K562 (cell line): Measurements from ENCODE around the gene THBS2. TPM values are rescaled to one million over a fixed set of nuclear protein-coding genes. Genes with fewer than 3 reads are reported as not detected.

ENCODE experiments used
- CBX5 ChIP-seq: IDR thresholded peaks from 2 replicates; pipeline ENCODE4 v1.6.1; 2014; ENCODE audit warnings: low read depth, borderline replicate concordance
- CREB1 ChIP-seq, 2 experiments: sonication (generic) in 1 of 2; formaldehyde crosslinking in 1 of 2; IDR thresholded peaks; 2 replicates each; pipeline versions ENCODE4 v1.6.1 to v1.8.0; 2012 to 2022; ENCODE audit warnings: inconsistent platforms in 1 of 2, mild to moderate bottlenecking in 1 of 2, missing genetic modification reagents in 1 of 2, moderate library complexity in 1 of 2
- CXXC5 ChIP-seq: fragments of 250-450 bp; sonication (Bioruptor Pico); IDR thresholded peaks from 2 replicates; pipeline ENCODE4 v1.8.0; 2022; ENCODE audit warnings: inconsistent platforms, mild to moderate bottlenecking, moderate library complexity
- HNRNPLL ChIP-seq: fragments of 200-400 bp; formaldehyde crosslinking; IDR thresholded peaks from 2 replicates; pipeline ENCODE4 v1.6.1; 2017; ENCODE audit warnings: low read length, low read depth, mild to moderate bottlenecking; ENCODE audit not compliant: poor library complexity, severe bottlenecking
- JUNB ChIP-seq: fragments of 450-650 bp; formaldehyde crosslinking; conservative IDR thresholded peaks from 2 replicates; pipeline ENCODE4 v1.4.0; 2020; ENCODE audit warnings: mild to moderate bottlenecking
- KAT2B ChIP-seq: IDR thresholded peaks from one replicate; pipeline ENCODE4 v1.6.1; 2012; ENCODE audit warnings: low read depth, mild to moderate bottlenecking, control low read depth, inconsistent platforms, low read length, moderate library complexity
- NR2C2 ChIP-seq, 2 experiments: fragments of 200-800 bp in 1 of 2; sonication (Bioruptor generic) in 1 of 2; sonication (generic) in 1 of 2; formaldehyde crosslinking in 1 of 2; IDR thresholded peaks; 2 replicates each; pipeline versions ENCODE4 v1.6.1 to v1.8.0; 2016 to 2022; ENCODE audit warnings: mild to moderate bottlenecking in 1 of 2, missing compliant biosample characterization in 1 of 2, missing genetic modification characterization in 1 of 2, missing genetic modification reagents in 1 of 2
- PHF20 ChIP-seq: fragments of 450-650 bp; IDR thresholded peaks from 2 replicates; pipeline ENCODE4 v1.6.1; 2018; ENCODE audit not compliant: partially characterized antibody
- RBFOX2 ChIP-seq: fragments of 200-400 bp; formaldehyde crosslinking; IDR thresholded peaks from 2 replicates; pipeline ENCODE4 v1.6.1; 2017; ENCODE audit warnings: low read depth, mild to moderate bottlenecking, low read length, moderate library complexity
- SIN3A ChIP-seq, 2 experiments: fragments of 150-350 bp in 1 of 2; IDR thresholded peaks; 2 replicates each; pipeline ENCODE4 v1.6.1; 2011 to 2016; ENCODE audit warnings: borderline replicate concordance in 2 of 2, low read depth in 2 of 2, low read length in 2 of 2, mild to moderate bottlenecking in 2 of 2, moderate library complexity in 2 of 2; ENCODE audit not compliant: control insufficient read depth in 1 of 2
- SLC30A9 ChIP-seq: fragments of 250-450 bp; sonication (Bioruptor Pico); IDR thresholded peaks from 2 replicates; pipeline ENCODE4 v1.8.0; 2022; ENCODE audit warnings: mild to moderate bottlenecking, moderate library complexity
- SNRNP70 ChIP-seq: fragments of 200-400 bp; formaldehyde crosslinking; optimal IDR thresholded peaks from 2 replicates; pipeline ENCODE3; 2017; ENCODE audit warnings: low read depth, low read length
- SREBF2 ChIP-seq: sonication (generic); formaldehyde crosslinking; IDR thresholded peaks from 2 replicates; pipeline ENCODE4 v1.4.0; 2020; ENCODE audit warnings: mild to moderate bottlenecking, missing genetic modification reagents
- TEAD4 ChIP-seq, 2 experiments: sonication (generic) in 1 of 2; formaldehyde crosslinking in 1 of 2; IDR thresholded peaks; 2 replicates each; pipeline versions ENCODE4 v1.6.1 to v1.8.0; 2012 to 2022; ENCODE audit warnings: borderline replicate concordance in 1 of 2, inconsistent platforms in 1 of 2, low read length in 1 of 2, mild to moderate bottlenecking in 1 of 2, missing genetic modification reagents in 1 of 2
- ZNF274 ChIP-seq: IDR thresholded peaks from 2 replicates; pipeline ENCODE4 v1.6.1; 2011; ENCODE audit warnings: low read depth, mild to moderate bottlenecking, low read length, moderate library complexity, borderline replicate concordance
- ZNF764 ChIP-seq: fragments of 250-450 bp; sonication (Bioruptor Pico); IDR thresholded peaks from 2 replicates; pipeline ENCODE4 v1.4.0; 2020; ENCODE audit warnings: low read depth, mild to moderate bottlenecking, moderate library complexity
- polyA plus RNA-seq, 8 experiments: library from polyadenylated mRNA; depleted of rRNA in 4 of 8; stranded (reverse) in 5 of 8; unstranded in 3 of 8; fragments of >200 nt; fragmentation: Nextera tagmentation in 2 of 8; fragmentation: Illumina TruSeq in 1 of 8; extraction: Ambion mirVana in 2 of 8; extraction: Trizol in 1 of 8; gene quantifications; 2 replicates each; pipeline versions ENCODE4 v1.2.1 to v1.2.3, GENCODE V29; 2011 to 2014; ENCODE audit warnings: inconsistent platforms in 1 of 8, missing spikeins in 1 of 8
- total RNA-seq, 7 experiments: library from RNA; depleted of rRNA in 6 of 7; stranded (reverse); fragments of >200 nt in 6 of 7; fragmentation: Illumina TruSeq in 2 of 7; extraction: Trizol in 2 of 7; gene quantifications; 2 replicates each; pipeline versions ENCODE4 v1.2.1 to v1.2.3, GENCODE V29; 2011 to 2021; ENCODE audit warnings: low replicate concordance in 1 of 7
- TF ChIP-seq, protein P1 (sequence below): fragments of 450-650 bp; formaldehyde crosslinking; IDR thresholded peaks from 2 replicates; pipeline ENCODE4 v1.4.0; 2020; ENCODE audit warnings: mild to moderate bottlenecking
- TF ChIP-seq, protein P2 (sequence below): sonication (generic); formaldehyde crosslinking; IDR thresholded peaks from 2 replicates; pipeline ENCODE4 v1.8.1; 2023; ENCODE audit warnings: mild to moderate bottlenecking, missing genetic modification reagents, moderate library complexity
- TF ChIP-seq, protein P3 (sequence below), 2 experiments: IDR thresholded peaks; 2 replicates each; pipeline ENCODE4 v1.6.1; 2011; ENCODE audit warnings: borderline replicate concordance in 1 of 2, control low read depth in 1 of 2, low read depth in 1 of 2, low read length in 1 of 2, mild to moderate bottlenecking in 1 of 2, mixed read lengths in 1 of 2, moderate library complexity in 1 of 2; ENCODE audit not compliant: insufficient read depth in 1 of 2, insufficient read length in 1 of 2, poor library complexity in 1 of 2, severe bottlenecking in 1 of 2; ENCODE audit errors: extremely low read depth in 1 of 2
- TF ChIP-seq, protein P4 (sequence below): sonication (generic); formaldehyde crosslinking; IDR thresholded peaks from 2 replicates; pipeline ENCODE4 v1.8.1; 2022; ENCODE audit warnings: missing genetic modification reagents

The THBS2 gene
- total and polyA plus RNA-seq, 9 of the 15 experiments (the other 6 are each of a cell fraction or from before 2014, with no cell fraction given) = 0.03 to 0.11 (median 0.03) TPM; not detected in 6

DNA sequence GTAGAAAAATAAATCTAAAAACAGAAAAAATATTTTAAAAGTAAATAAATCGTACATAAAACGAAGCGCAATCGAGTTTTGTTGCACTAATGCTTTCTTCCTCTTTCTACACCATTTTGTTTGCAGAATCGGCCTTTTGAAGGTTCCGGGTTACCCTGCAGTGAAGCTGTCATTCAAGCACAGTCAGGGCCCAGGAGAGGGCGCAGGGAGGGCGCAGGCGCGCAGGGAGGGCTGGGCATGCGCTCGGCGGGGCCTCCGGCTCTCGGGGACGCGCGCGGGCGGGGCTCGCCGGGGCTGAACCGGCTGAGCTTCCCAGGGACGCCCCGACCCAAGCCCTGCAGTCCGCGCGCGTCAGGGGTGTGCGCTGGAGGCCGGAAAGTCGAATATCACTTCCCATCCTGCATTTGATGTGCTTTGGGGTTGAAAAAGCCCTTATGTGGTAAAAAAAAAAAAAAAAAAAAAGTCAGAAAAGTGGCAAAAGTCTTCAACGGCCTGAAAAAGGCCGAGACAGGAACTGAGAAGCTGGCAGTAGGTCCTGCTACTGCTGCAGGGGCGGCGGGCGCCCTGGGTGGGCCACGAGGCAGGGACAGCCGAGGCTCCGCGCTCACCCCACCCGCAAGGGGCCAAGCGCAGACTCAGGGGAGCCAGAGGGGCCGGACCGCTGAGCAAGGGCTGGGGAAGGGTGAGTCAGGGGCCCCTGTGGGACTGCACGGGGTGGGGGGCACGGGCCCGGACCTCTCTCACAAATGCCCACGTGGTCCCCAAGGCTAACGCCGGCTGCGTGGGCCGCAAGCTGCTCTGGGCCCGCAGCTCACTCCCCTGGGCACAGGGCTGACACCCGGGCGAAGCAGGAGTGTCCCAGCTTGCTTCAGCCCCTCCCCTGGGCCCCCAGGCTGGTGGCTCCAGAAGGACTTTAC, 40.5 kb downstream of the THBS2 start (continued):
- TF ChIP-seq RBFOX2 (peak; percentile 78), CREB1 (IDR thresholded peaks at IDR 0.05) (peak; percentile 36; the same call in 1 of the 2 replicates), CREB1 (CRISPR knock-in tag; IDR thresholded peaks at IDR 0.05) (peak; percentile 47), HNRNPLL (peak; percentile 30), TEAD4 (IDR thresholded peaks at IDR 0.05; ENCODE audit: low read length) (peak; percentile 43; the same call in 1 of the 2 replicates), TEAD4 (CRISPR knock-in tag; IDR thresholded peaks at IDR 0.05; ENCODE audit: borderline replicate concordance) (no peak), PHF20 (peak; percentile 81), SLC30A9 (CRISPR knock-in tag) (no peak), SIN3A (IDR thresholded peaks at IDR 0.05; ENCODE audit: borderline replicate concordance in 2 of 2, control insufficient read depth in 1 of 2, low read depth in 2 of 2, low read length in 2 of 2) (no peak), CBX5 (peak; percentile 64; the same call in 1 of the 2 replicates), SNRNP70 (no peak), SREBF2 (no peak), JUNB (CRISPR knock-in tag) (no peak), KAT2B (no peak), ZNF274 (no peak), NR2C2 (CRISPR knock-in tag; IDR thresholded peaks at IDR 0.05) (no peak), NR2C2 (tag; IDR thresholded peaks at IDR 0.05) (peak; percentile 86), CXXC5 (CRISPR knock-in tag) (peak; percentile 64), ZNF764 (CRISPR knock-in tag) (no peak)
- TF ChIP-seq, protein P1, sequence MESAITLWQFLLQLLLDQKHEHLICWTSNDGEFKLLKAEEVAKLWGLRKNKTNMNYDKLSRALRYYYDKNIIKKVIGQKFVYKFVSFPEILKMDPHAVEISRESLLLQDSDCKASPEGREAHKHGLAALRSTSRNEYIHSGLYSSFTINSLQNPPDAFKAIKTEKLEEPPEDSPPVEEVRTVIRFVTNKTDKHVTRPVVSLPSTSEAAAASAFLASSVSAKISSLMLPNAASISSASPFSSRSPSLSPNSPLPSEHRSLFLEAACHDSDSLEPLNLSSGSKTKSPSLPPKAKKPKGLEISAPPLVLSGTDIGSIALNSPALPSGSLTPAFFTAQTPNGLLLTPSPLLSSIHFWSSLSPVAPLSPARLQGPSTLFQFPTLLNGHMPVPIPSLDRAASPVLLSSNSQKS (CRISPR knock-in tag) = no peak
- TF ChIP-seq, protein P2, sequence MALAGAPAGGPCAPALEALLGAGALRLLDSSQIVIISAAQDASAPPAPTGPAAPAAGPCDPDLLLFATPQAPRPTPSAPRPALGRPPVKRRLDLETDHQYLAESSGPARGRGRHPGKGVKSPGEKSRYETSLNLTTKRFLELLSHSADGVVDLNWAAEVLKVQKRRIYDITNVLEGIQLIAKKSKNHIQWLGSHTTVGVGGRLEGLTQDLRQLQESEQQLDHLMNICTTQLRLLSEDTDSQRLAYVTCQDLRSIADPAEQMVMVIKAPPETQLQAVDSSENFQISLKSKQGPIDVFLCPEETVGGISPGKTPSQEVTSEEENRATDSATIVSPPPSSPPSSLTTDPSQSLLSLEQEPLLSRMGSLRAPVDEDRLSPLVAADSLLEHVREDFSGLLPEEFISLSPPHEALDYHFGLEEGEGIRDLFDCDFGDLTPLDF (CRISPR knock-in tag) = no peak
- TF ChIP-seq, protein P3, sequence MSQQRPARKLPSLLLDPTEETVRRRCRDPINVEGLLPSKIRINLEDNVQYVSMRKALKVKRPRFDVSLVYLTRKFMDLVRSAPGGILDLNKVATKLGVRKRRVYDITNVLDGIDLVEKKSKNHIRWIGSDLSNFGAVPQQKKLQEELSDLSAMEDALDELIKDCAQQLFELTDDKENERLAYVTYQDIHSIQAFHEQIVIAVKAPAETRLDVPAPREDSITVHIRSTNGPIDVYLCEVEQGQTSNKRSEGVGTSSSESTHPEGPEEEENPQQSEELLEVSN (IDR thresholded peaks at IDR 0.05; ENCODE audit: borderline replicate concordance in 1 of 2, extremely low read depth in 1 of 2, insufficient read depth in 1 of 2, insufficient read length in 1 of 2, low read depth in 1 of 2, low read length in 1 of 2, poor library complexity in 1 of 2, severe bottlenecking in 1 of 2) = peak; percentile 26 to 85
- TF ChIP-seq, protein P4, sequence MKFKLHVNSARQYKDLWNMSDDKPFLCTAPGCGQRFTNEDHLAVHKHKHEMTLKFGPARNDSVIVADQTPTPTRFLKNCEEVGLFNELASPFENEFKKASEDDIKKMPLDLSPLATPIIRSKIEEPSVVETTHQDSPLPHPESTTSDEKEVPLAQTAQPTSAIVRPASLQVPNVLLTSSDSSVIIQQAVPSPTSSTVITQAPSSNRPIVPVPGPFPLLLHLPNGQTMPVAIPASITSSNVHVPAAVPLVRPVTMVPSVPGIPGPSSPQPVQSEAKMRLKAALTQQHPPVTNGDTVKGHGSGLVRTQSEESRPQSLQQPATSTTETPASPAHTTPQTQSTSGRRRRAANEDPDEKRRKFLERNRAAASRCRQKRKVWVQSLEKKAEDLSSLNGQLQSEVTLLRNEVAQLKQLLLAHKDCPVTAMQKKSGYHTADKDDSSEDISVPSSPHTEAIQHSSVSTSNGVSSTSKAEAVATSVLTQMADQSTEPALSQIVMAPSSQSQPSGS = no peak
